Nephron progenitor cell (in vitro differentiated cells): Measurements from ENCODE around the gene HSD3B1.

Source experiments
- DNase-seq: peaks from one replicate; pipeline ENCODE4 v3.0.0; 2021
- H3K27ac Mint-ChIP-seq: 2 replicates; pipeline ENCODE4 v1.8.0; 2021; ENCODE audit warnings: mild to moderate bottlenecking, moderate library complexity, mixed read lengths
- H3K27me3 Mint-ChIP-seq: 2 replicates; pipeline ENCODE4 v1.8.0; 2021; ENCODE audit warnings: mild to moderate bottlenecking, low read depth, mixed read lengths; ENCODE audit not compliant: poor library complexity
- H3K36me3 Mint-ChIP-seq: 2 replicates; pipeline ENCODE4 v1.8.0; 2021; ENCODE audit warnings: low read depth, mixed read lengths
- H3K4me1 Mint-ChIP-seq: 2 replicates; pipeline ENCODE4 v1.8.0; 2021; ENCODE audit warnings: mixed read lengths
- H3K4me3 Mint-ChIP-seq: 2 replicates; pipeline ENCODE4 v1.8.0; 2021; ENCODE audit warnings: mild to moderate bottlenecking, moderate library complexity, mixed read lengths
- H3K9me3 Mint-ChIP-seq: 2 replicates; pipeline ENCODE4 v1.8.0; 2021; ENCODE audit warnings: mild to moderate bottlenecking, moderate library complexity, mixed read lengths
- TF ChIP-seq, protein P1 (sequence below): fragments of 200-600 bp; sonication (generic); IDR thresholded peaks from 2 replicates; pipeline ENCODE4 v1.5.0; 2021; ENCODE audit warnings: antibody characterized with exemption

The HSD3B1 gene

DNA sequence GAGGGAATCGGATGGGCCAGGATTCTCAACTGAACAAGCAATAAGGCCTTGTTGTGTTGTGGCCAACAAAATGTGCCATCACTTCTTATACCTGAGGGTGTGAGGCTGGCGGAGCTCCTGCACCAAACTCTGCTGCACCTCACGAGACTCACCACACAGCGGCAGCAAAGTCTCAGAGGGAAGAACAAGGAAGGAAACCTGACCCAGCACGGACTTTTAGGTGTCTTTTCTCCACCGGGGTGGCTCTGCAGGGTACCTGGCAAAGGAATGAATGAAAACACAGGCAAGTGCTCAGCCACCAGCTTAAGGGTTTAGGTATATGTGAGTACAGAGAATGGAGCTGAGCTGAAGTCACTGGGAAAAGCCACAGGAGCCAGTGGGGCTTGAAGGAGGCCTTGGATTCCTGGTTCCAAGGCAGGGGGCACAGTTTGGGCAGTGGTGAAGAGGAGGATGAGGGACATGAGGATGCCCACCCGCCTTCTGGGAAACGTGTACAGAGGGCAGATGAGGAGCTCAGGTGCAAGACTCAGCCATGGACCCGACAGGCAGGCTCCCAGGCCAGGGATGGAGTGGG, 31.1 kb upstream of the HSD3B1 start:
- H3K27ac Mint-ChIP-seq, result no peak overlapping the region
- TF ChIP-seq, protein P1, sequence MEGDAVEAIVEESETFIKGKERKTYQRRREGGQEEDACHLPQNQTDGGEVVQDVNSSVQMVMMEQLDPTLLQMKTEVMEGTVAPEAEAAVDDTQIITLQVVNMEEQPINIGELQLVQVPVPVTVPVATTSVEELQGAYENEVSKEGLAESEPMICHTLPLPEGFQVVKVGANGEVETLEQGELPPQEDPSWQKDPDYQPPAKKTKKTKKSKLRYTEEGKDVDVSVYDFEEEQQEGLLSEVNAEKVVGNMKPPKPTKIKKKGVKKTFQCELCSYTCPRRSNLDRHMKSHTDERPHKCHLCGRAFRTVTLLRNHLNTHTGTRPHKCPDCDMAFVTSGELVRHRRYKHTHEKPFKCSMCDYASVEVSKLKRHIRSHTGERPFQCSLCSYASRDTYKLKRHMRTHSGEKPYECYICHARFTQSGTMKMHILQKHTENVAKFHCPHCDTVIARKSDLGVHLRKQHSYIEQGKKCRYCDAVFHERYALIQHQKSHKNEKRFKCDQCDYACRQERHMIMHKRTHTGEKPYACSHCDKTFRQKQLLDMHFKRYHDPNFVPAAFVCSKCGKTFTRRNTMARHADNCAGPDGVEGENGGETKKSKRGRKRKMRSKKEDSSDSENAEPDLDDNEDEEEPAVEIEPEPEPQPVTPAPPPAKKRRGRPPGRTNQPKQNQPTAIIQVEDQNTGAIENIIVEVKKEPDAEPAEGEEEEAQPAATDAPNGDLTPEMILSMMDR, result peak; percentile 65
- peaks cover 5% of the 10 kb centered on the region for H3K4me1 Mint-ChIP-seq
- H3K4me3 Mint-ChIP-seq, result no peak overlapping the region
- peak; percentile 69 for DNase-seq
- peaks cover 17% of the 10 kb centered on the region for H3K27me3 Mint-ChIP-seq
- no peaks in the 10 kb centered on the region for H3K36me3 Mint-ChIP-seq
- no peaks in the 10 kb centered on the region for H3K9me3 Mint-ChIP-seq

DNA sequence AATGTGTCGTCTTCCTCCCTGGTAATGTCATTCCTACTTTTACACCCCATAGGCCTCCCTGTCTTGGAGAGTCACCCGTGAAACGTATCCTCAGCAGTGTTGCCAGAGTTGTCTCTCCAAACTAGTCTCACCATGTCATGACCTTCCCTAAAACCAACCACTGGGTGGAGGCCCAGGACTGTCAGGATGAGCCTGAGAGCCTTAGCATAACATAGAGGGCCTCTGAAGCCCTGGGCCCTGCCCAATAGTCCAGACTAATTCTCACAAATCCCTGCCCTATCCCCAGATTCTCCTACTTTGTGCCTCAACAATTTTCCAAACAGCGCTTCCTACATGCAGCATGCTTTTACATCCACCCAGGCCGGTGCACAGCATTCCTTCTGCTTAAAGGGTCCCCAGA, 29.3 kb upstream of the HSD3B1 start:
- TF ChIP-seq, protein P1, result no peak
- Mint-ChIP-seq H3K27me3 (peaks cover 11% of the 10 kb centered on the region), H3K4me3 (no peak overlapping the region), H3K27ac (no peak overlapping the region), H3K36me3 (no peaks in the 10 kb centered on the region), H3K9me3 (no peaks in the 10 kb centered on the region), H3K4me1 (peaks cover 5% of the 10 kb centered on the region)
- no peak for DNase-seq

DNA sequence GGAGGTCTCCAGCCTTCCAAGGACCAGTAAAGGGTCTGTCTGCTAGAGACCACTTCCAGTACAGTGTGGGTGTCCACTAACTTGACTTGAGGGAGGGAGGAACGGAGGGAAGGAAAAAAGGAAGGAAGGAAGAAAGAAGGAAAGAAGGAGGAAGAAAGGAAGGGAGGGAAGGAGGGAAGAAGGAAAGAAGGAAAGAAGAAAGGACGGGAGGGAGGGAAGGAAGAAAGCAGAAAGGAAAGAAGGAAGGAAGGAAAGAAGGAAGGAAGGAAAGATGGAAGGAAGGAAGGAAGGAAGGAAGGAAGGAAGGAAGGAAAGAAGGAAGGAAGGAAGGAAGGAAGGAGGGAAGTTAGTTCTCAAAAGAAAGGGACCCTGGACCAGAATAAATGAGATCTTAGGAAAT, 26.8 kb upstream of the HSD3B1 start:
- DNase-seq, result no peak
- H3K36me3 Mint-ChIP-seq, result no peaks in the 10 kb centered on the region
- H3K4me3 Mint-ChIP-seq, result no peak overlapping the region
- peaks cover 18% of the 10 kb centered on the region for H3K4me1 Mint-ChIP-seq
- TF ChIP-seq, protein P1, result no peak
- H3K27ac Mint-ChIP-seq, result no peak overlapping the region
- no peaks in the 10 kb centered on the region for H3K9me3 Mint-ChIP-seq
- H3K27me3 Mint-ChIP-seq, result peaks cover 11% of the 10 kb centered on the region

DNA sequence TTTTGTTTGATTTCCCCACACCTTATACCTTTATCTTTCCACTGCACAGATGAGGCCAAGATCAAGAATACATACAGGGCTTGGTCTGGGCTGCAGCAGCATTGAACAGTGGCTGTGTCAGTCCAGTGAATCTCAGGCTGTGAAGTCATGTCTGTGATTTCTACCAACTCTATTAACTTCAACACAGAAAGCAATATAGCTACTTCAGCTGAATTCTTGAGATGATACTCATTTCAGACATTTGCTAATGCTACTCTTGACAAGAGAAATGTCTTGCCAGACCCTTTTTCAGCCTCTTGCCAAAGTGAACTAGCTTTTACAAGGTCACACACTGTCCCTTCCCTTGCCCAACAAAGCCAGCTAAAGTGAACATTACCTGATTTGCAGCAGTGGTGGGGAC, 25.1 kb upstream of the HSD3B1 start:
- Mint-ChIP-seq H3K9me3 (no peaks in the 10 kb centered on the region), H3K27ac (no peak overlapping the region), H3K27me3 (peaks cover 7% of the 10 kb centered on the region), H3K4me3 (no peak overlapping the region), H3K4me1 (peaks cover 14% of the 10 kb centered on the region), H3K36me3 (no peaks in the 10 kb centered on the region)
- TF ChIP-seq, protein P1, result no peak
- DNase-seq, result no peak

DNA sequence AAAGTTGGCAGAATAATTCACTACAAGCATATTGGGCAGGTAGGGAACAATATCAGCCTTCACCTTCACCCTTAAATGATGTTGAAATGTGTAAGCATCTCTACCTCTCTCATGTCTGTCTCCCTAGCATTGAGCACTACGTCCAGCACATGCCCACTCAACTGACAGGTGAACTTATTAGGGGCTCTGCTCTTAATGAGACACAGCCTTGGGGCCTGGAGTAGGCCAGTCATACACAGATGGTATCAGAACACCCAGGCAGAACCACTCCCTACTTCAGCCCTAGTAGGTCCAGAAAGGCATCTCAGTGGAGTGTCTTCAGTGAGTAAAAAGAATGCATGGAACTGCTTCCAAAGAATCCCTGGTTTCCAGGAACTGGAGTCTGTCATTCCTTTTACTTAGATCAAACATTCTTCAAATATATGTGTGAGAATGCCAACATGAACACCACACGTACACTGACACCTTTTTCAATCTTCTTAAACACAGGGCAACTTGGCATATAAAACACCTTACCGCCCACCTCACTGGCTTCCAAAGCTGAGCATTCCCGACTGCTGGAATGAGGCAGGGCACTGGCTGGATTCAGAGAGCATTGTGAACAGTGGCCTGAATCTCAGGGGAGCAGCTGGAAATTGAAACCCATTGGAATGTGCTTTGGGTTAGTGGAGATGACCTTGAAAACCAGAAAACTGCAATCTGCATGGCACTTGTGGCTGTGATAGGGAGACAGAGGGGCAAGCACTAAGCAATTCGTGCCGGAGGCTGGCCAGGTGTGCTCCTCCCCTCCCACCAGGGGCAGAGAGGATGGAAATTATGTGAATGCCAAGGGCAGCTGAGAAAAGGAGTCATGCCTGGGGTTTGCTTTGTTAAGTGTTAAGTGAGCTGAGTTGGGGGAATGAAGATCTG, 24.2 kb upstream of the HSD3B1 start:
- H3K9me3 Mint-ChIP-seq, result no peaks in the 10 kb centered on the region
- TF ChIP-seq, protein P1, result no peak

More for the DNA sequence above, 24.2 kb upstream of the HSD3B1 start:
- Mint-ChIP-seq H3K4me3 (no peak overlapping the region), H3K27ac (no peak overlapping the region), H3K4me1 (peaks cover 14% of the 10 kb centered on the region), H3K27me3 (peaks cover 7% of the 10 kb centered on the region), H3K36me3 (no peaks in the 10 kb centered on the region)
- no peak for DNase-seq
